Activated CD4-positive, alpha-beta T cell treated with anti-CD3 and anti-CD28 coated beads, Interleukin-2, amount 50 U/mL, for 48 hours (primary cell): ENCODE measurements around the gene CPNE5.

ENCODE experiments used
- DNase-seq, 2 experiments: peaks; one replicate each; pipeline ENCODE4 v3.0.0-alpha.2; 2020

Gene CPNE5

DNA sequence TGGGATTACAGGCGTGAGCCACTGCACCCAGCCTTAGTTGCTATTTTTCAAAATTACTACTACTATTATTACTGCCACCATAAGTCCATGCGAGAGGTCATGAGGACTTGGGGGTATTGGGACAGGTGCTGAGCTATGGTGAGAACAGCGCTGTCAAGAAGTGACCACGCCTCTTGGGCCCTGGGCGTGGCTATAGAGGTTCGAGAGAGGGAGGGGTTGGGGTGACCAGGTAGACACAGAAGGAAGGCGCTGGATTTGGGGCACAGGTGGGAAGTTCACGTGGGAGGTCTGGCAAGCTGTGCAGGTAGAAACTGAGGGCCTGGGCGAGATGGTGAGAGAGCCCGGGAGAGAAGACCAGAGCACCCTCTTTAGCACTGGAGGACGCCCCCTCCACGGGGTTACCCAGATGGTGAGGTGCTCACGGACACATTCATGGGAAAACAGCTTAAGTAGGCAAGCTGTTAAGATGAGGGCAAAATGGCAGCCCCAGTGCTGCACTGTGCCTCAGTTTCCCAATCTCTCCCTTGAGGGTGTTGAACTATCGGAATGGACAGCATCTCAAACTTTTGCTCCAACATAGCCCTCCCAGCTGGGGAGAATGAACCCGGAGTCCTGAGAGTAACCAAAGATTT, 80.6 kb downstream of the CPNE5 start:
- no peak for DNase-seq

- no peak for DNase-seq
Observed at GRCh38 chr6:36757943-36758508, 81.2 kb downstream of the CPNE5 start.

DNA sequence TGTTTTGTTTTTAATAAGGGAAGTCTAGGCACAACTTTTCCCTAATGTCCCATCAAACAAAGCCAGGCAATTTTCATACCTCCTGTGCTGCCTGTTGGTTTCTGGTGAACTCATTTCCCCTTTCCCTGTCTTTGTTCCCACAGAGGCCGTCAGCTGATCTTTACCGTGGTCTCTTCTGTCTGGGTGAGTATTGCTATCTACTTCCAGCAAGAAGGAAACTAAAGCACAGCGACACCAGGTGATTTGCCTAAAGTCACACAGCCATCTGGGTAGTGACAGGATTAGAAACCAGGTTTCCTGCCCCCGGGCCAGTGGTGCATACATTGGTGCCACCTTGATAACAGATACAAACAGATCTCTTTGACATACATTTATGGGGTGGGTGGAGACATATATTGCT, 82.0 kb downstream of the CPNE5 start:
- peak; percentile 37 to 49 for DNase-seq

- DNase-seq, result no peak
Observed at GRCh38 chr6:36756786-36757185, 82.5 kb downstream of the CPNE5 start.

GRCh38 chr6:36755435-36756348, 83.6 kb downstream of the CPNE5 start:
- DNase-seq, result peak; percentile 70 to 77

GRCh38 chr6:36754582-36755434, 84.4 kb downstream of the CPNE5 start:
- no peak for DNase-seq

DNA sequence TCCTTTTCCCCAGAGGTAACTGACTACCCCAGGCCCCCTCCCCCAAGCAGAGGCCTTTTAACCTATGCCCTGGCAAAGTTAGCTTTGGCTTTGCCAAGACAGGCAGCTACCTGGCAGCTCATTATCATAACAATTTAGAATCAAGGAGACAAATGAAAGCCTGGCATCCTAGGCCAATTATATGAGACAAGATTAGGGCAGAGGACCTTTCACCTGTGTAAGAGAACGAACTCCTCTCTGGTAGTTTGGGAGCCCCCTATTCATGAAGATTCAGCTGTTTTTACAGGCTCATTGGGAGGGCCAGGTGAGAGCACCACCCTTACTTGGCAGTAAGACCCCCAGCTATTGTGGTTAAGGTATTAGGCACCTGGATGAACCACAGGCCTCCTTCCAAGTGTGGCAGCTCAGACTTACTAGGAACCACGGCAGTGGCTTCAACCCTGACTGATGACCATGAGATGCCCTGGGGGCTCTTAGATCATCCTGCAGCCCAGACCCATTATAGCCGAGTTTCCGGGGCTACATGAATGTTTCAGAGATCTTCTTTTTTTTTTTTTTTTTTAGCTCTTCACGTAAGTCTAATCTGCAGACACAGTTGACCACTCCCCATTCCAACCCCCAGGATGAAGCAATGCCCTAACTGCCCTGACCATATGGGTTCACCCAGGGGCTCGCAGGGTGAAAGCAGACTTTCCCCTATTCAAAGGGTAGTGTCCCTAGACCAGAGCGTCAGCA, 85.4 kb downstream of the CPNE5 start:
- DNase-seq, result no peak

GRCh38 chr6:36752886-36753506, 86.2 kb downstream of the CPNE5 start:
- no peak for DNase-seq

GRCh38 chr6:36752187-36752885, 86.9 kb downstream of the CPNE5 start:
- DNase-seq, result no peak

DNA sequence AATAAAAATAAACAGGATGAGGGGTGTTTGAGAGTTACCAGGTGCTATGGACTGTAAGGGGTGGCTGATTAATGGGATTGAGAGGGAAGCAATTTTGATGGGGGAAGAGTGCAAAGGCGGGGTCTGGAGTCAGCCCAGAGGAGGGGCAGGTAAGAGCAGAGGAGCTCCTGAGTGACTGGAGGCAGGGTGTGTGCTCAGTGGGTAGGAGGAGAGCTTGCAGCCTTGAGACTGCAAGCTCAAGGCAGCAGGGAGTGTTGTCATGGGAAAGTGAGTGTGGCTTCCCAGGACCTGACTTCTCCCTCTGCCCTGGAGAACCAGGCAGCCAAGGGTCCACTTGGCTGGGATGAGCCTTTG, 87.4 kb downstream of the CPNE5 start:
- no peak for DNase-seq

GRCh38 chr6:36751091-36751490, 88.2 kb downstream of the CPNE5 start:
- DNase-seq, result no peak

GRCh38 chr6:36749829-36750489, 89.3 kb downstream of the CPNE5 start:
- no peak for DNase-seq

DNA sequence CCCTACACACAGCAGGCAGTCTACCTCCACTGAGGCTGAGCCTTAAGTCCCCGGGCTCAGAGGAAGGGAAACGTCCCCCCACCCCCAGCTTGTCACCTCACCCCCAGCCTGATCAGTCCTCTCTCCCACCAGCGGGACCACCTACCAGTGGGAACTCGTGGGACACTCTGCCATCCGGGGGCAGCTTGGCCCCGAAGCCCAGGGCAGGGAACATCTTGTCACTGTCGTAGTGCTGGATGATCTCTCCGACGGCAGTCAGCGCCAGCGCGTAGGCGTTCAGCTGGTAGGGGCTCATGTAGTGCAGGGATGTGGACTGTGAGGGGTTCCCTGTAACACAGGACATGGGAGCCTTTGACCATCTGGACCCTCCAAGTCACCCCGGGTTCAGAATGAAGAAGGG, 93.0 kb downstream of the CPNE5 start:
- DNase-seq, result no peak

DNA sequence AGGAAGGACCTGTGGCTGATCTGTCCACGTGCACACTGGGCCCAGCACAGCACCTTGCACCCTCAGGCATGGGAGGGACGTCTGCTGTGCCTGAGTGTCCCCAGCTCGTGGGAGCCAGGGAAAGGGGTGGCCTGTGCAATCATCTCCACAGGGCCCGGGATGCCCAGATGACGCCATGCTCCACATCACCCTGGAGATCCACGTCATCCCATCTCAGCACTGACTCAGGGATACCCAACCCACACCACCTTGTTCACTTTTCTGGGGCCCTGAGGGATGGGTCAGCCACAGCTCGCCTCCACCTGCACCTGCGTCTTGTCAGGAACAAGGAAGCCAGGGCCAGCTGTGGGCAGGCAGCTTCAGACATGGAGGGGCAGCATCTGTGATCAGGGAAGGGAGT, 93.4 kb downstream of the CPNE5 start:
- DNase-seq, result no peak

DNA sequence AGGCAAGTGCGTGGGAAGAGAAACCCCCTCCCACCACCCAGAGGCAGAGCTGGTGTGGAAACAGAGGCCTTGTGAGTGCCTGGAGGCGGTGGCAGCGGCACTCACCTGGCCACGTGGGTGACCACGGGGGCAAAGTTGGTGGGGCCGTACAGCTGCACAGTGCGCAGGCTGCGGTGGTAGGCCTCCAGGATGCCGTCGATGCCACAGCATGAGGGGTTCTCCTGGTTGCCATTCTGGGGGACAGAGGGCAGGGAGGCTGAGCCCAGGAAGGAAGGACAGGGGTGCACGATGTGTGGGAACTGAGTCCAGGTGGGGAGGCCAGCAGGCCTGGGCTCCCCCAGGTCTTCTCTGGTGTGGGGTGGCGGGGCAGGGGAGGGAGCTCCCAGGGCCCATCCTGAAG, 94.0 kb downstream of the CPNE5 start:
- no peak for DNase-seq

DNA sequence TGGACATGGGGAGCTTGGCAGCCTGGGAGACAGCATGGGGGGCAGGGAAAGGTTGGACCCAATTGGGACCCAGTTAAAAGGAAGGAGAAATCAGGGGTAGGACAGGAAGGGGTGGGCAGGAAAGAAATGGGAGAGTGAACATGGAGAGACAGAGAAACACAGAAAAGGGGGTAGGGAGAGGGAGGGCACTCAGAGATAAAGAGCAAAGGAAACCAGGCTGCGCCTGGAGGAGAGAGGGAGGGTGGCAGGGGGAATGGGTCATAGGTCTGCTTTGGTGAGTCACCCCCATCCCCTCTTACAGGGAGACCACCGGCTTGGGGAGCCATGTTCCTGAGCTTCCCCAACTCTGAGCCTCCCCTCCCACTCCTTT, 95.0 kb downstream of the CPNE5 start:
- DNase-seq, result no peak

- no peak for DNase-seq
Observed at GRCh38 chr6:36743538-36744303, 95.5 kb downstream of the CPNE5 start.

DNA sequence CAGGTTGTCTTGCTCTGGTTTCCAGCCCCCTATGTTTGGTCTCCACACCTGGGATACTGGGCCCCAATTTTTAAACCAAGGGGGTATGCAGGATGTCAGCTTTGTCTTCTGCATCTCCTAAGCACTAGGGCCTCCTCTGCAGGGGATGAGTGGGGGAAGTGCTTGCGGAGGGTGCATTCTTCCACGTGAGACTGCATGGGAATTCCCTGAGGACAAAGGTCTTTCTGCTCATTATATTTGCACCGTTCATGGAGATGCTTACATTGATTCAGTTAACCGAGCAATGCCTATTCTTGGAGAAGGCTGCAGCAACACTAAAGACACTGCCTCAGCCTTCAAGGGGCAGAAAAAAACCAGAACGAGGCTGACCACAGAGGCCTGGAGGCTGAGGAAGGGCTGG, 96.2 kb downstream of the CPNE5 start:
- no peak for DNase-seq

DNA sequence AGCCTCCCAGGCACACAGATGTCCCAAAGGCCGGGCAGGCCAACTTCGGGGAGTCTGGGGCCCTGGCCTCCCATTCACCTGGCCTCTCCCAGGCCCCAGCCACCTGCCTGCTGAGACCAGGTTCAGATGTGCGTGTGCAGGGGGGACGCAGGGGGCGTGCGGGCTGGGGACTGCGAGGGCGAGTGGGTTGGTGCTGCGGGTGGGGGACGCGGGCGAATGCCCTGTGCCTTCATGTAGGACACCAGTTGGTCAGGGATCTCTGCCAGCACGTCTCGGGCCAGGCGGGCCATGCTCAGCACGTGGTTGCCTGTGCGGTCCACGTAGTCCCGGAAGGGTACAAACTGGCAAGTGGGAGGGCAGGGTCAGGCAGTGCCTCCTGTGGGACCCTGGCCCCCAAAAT, 97.1 kb downstream of the CPNE5 start:
- no peak for DNase-seq

GRCh38 chr6:36740818-36741179, 98.4 kb downstream of the CPNE5 start:
- no peak for DNase-seq
